NCI-H2107 treated with DMSO at 0.1 percent for 48 hours (cell line): ENCODE results near the gene CCNL2.
"Not testable (repeated sequence)": the region's sequence is repeated elsewhere in the genome, so short reads cannot be mapped to it uniquely, and the experiment has no call there.

ENCODE experiments used
- DNase-seq: peaks from one replicate; lab custom pipeline; 2025; ENCODE audit not compliant: unreplicated experiment; lab: John Stamatoyannopoulos, UW

The CCNL2 gene

DNA sequence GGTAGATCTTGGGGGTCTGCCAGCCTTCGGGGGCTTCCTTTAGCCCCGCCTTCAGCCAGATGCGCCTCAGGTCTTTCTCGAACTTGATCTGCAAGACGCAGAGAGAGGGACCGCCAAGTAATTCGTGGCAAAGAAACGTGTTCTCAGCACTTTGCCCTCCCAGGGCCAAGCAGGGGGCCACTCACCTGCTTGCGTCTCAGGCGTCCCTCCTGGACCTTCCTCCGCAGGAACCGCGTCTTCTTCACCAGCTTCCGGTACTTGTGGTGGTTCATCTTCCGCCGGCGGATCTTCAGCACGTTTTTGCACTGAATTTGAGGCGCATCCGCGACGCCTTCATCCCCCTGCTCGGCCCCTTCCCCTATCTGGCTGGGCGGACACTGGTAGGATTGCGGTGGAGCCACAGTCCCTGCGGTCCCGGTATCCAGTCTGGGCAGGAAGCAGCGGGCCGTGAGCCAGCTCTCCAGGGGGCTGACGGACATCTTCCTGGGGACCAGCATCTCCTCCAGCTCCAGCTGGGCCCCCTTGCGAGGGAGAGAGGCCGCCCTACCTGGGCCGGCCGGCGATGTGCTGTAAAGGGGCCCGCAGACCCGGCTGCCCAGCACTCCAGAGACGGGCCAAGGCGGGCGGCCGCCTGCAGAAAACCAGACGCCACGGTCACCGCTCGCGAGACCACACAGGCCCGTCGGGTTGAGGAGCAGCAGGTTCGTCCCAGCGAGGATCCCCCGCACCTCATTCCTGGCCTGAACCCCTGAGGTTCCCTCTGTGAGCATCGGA lies 25.1 kb downstream of the CCNL2 start:
- no peak for DNase-seq

GRCh38 chr1:1373051-1373814 lies 25.9 kb downstream of the CCNL2 start:
- no peak for DNase-seq

GRCh38 chr1:1371746-1372711 lies 27.1 kb downstream of the CCNL2 start:
- DNase-seq = no peak

GRCh38 chr1:1371364-1371745 lies 27.8 kb downstream of the CCNL2 start:
- no peak for DNase-seq

DNA sequence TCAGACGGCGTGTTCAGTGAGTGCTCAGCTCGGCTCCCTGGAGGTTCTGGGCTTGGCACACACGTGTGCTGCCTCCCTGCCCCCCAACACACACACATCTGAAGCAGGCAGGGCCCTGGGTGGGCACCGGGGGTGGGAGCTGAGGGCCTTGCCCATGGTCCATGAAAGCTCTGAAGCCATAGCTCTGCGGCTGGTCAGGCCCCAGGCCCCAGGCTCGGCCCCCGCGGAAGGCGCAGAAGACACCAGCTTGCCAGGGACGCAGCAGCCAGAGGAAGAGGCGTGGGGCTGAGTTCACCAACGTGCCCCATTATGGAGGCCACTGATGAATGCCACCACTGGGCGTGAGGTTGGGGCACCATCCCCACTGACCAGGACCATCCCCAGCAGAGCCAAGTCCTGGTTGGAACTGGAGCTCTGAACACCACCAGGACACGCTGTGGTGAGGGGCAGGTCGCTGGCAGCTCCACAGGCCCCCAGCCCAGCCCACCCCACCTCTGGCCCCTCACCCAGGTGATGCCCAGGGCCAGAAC lies 28.3 kb downstream of the CCNL2 start:
- no peak for DNase-seq

DNA sequence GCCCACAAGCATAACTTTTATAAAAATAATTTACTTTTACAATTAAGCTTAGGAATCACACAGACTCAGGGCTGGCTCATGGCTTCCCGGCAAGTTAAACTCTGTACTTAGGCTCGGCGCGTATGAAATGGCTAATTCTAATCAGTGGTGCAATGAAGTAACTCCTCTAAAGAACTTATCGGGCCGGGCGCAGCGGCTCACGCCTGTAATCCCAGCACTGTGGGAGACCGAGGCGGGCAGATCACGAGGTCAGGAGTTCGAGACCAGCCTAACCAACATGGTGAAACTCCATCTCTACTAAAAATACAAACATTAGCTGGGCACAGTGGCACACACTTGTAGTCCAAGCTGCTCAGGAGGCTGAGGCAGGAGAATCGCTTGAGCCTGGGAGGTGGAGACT lies 29.0 kb downstream of the CCNL2 start:
- DNase-seq = not testable (repeated sequence)

DNA sequence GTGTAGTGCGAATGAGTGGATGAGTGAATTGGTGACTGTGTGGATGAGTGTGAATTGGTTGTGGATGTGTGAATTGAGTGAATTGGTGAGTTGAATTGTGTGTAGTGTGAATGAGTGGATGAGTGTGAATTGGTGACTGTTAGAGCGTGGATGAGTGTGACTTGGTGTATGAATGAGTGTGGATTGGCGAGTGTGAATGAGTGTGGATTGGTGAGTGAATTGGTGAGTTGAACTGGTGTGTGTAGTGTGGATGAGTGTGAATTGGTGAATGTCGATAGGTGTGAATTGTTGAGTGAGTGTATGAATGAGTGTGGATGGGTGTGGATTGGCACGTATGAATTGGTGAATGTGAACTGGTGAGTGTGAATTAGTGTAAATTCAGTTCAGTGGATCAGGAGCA lies 31.8 kb downstream of the CCNL2 start:
- DNase-seq = no peak

GRCh38 chr1:1366699-1367066 lies 32.5 kb downstream of the CCNL2 start:
- no peak for DNase-seq

- no peak for DNase-seq
Measured at GRCh38 chr1:1365875-1366698, 33.0 kb downstream of the CCNL2 start.

DNA sequence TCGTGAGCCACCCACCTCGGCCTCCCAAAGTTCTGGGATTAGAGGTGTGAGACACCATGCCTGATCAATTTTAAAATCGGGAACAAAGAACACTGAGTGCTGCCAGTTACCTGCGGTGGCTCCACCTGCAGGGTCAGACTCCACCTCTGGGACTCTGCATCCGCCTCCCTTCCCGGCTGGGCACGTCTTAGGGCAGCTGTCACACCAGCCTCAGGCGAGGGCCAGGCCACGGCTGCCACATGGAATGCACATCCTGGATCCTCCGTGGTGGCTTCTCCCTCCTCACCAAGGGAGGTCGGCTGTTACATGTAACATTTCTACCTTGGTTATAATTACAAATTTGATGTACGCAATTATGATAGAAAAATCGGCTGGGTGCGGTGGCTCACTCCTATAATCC lies 34.9 kb downstream of the CCNL2 start:
- DNase-seq = no peak

DNA sequence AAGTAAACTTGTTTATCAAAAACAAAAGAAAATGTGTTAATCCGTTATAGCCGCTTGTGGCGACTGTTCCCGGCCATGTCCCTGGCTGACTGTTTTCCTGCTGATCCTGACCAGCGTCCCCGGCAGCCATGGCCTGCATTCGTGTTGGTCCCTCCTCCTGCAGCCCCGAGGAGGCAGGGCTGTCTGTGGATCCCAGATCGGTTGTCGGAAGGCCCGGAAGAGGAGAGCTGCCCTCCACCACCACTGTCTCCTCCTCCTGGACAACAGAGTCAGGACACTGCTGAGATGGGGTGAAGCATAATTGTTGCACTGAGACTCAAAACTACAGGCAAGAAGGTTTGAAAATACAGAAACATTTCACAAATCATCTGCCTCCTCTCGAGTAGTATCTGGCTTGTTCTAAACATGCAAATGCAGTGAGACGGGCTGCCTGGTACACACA lies 37.1 kb downstream of the CCNL2 start:
- no peak for DNase-seq

DNA sequence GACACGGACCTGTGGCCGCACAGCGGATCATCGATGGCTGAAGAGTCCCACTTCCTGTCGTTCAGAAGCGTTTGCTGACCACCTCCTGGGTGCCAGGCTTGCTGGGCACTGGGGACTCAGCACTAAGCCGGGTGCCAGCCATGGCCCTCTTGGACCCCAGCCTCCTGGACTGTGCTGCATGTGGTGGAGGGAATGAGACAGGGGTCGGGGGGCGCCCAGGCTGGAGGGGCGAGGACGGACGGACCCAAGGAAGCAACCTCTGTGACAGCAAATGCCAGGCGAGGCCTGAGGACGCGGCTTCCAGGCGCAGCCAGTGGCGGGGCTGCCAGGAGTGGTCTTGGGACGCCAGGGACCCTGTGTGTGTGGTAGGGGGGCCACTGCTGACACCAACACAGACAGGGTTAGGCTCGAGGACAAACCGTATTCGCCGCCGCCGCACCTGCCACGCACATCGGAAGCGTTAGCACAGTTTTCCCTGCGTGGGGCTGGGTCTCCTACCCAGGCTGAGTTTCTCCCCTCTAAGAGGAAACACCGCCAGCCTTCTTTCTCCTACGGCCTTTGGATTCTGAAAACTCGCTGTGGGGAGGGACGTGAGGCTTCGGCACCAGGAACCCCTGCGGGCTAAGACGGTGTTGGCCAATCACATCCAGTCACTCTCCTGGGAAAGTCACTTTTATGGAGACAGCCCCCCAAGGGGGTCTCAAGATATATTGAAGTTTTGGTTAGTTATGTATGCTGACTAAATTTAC lies 37.7 kb downstream of the CCNL2 start:
- DNase-seq = no peak

DNA sequence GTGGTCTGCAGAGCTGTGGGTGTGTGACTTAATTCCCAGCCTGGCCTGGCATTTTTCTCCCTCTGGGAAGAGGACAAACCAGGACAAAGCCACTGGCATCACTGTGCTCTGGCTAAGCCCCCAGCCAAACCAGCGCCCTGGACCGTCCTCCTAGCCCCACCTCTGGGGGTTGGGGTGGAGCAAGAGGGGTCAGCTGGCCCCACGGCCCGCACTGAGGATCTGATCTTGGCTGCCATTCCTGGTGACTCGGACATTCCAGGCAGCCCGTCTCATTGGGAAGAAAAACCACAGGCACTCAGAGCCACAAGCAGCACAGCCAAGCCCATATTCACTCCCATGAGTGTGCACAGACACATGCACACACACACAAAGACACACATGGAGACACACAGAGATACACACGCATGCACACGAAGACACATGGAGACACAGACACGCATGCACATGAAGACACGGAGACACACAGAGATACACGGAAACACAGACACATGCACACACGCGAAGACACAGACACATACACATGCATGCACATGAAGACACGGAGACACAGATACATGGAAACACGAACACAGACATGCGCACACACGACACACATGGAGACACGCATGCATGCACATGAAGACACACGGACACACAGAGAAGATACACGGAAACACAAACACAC lies 38.5 kb downstream of the CCNL2 start:
- DNase-seq = no peak

GRCh38 chr1:1359664-1360468 lies 39.3 kb downstream of the CCNL2 start:
- DNase-seq = no peak

GRCh38 chr1:1359308-1359663 lies 39.8 kb downstream of the CCNL2 start:
- no peak for DNase-seq

DNA sequence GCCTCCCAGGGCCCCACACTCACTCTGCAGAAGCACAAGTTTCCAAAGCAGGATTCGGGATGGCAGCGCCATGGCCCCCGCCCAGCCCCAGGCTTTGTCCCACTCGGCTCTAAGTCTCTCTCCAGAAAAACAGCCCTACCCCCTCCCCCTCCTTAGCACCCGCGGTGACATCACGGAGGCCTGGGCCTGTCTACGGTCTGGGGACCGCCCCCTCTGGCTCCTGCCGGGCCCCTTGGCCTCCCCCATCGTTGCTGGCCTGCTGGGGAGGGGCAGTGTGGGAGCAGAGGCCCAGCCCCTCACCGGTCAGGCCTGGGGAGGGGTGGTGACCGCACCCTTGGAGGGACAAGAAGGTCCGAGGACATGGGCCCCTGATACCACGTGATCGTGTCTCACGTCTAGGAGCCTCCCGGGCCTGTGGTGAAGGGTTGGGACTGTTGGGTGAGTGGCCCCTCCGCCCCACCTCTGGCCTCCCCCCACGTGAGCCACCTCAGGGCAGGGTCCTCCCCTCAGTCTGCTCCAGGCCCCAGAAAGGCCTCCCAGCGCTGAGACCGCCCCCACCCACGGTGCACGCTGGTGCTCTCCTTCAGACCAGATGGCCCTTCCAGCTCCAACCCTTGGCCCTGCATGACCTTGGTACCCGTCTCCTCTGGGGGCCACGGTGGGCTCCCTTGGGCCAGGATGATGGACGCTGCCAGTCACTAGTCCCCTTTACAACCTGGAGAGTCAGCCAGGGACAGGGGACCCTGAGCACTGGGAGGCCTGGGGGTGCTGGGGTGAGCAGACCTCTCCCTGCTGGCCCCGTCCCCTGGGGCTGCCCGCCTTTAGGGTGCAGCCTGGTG lies 40.5 kb downstream of the CCNL2 start, which contains the start of gene MXRA8:
MXRA8 (minus strand) TSS at position 123 of the 839 bp plus-strand sequence; CDS start at position 72, 51 bp downstream.
- no peak for DNase-seq

- no peak for DNase-seq
Measured at GRCh38 chr1:1357871-1358432, 41.2 kb downstream of the CCNL2 start.
